GM12872 (cell line): Measurements from ENCODE around the gene UTP25.

Experiments
- CTCF ChIP-seq: IDR thresholded peaks from 3 replicates; pipeline ENCODE4 v1.5.1; 2011; ENCODE audit warnings: low read depth, mild to moderate bottlenecking, low read length, moderate library complexity; ENCODE audit not compliant: insufficient read depth

UTP25 gene

GRCh38 chr1:209835782-209836298 is 8.1 kb downstream of the UTP25 start:
- TF ChIP-seq CTCF, result no peak

- TF ChIP-seq CTCF, result no peak
Measured at GRCh38 chr1:209837671-209838070, 9.9 kb downstream of the UTP25 start.

GRCh38 chr1:209838537-209838936 is 10.8 kb downstream of the UTP25 start:
- TF ChIP-seq CTCF, result no peak

- no peak for TF ChIP-seq CTCF
Measured at GRCh38 chr1:209839875-209840546, 12.2 kb downstream of the UTP25 start.

- TF ChIP-seq CTCF, result no peak
Measured at GRCh38 chr1:209840611-209841010, 12.8 kb downstream of the UTP25 start.

- no peak for TF ChIP-seq CTCF
Measured at GRCh38 chr1:209844695-209845407, 17.1 kb downstream of the UTP25 start.

- no peak for TF ChIP-seq CTCF
Measured at GRCh38 chr1:209845408-209845725, 17.6 kb downstream of the UTP25 start.
